ENCODE results near the gene SLA2.
"Not testable (repeated sequence)": the region's sequence is repeated elsewhere in the genome, so short reads cannot be mapped to it uniquely, and the experiment has no call there.

The SLA2 gene

GRCh38 chr20:36573798-36574365 is 72.1 kb downstream of the SLA2 start:
- no peak for DNase-seq (ENCODE audit: low spot score)

- no peak for DNase-seq (ENCODE audit: low spot score)
These were observed 72.7 kb downstream of the SLA2 start, which contains the start of gene TGIF2 for GRCh38 chr20:36573103-36573797. Gene TGIF2, plus strand, starts transcription at chr20:36573597. Its CDS starts 5,178 bp downstream, at chr20:36578775.

- DNase-seq (ENCODE audit: low spot score), result no peak
These were observed 73.3 kb downstream of the SLA2 start for GRCh38 chr20:36572701-36573102.

- no peak for DNase-seq (ENCODE audit: low spot score)
These were observed 74.2 kb downstream of the SLA2 start for GRCh38 chr20:36571564-36572504.

GRCh38 chr20:36569847-36570429 is 76.1 kb downstream of the SLA2 start:
- no peak for DNase-seq (ENCODE audit: low spot score)

GRCh38 chr20:36565520-36565919 is 80.5 kb downstream of the SLA2 start:
- no peak for DNase-seq (ENCODE audit: low spot score)

GRCh38 chr20:36564726-36565121 is 81.3 kb downstream of the SLA2 start:
- DNase-seq (ENCODE audit: low spot score), result not testable (repeated sequence)

- not testable (repeated sequence) for DNase-seq (ENCODE audit: low spot score)
These were observed 81.8 kb downstream of the SLA2 start for GRCh38 chr20:36564078-36564725.

- DNase-seq (ENCODE audit: low spot score), result no peak
These were observed 82.6 kb downstream of the SLA2 start for GRCh38 chr20:36563374-36563773.

- no peak for DNase-seq (ENCODE audit: low spot score)
These were observed 83.3 kb downstream of the SLA2 start for GRCh38 chr20:36562724-36563123.
